Esophagus mucosa (tissue), 1 donor: ENCODE results near the gene SERPINA10. TPM values are rescaled to one million over a fixed set of nuclear protein-coding genes. Genes with fewer than 3 reads are reported as not detected.
"Not testable (repeated sequence)": the region's sequence is repeated elsewhere in the genome, so short reads cannot be mapped to it uniquely, and the experiment has no call there.

ENCODE experiments used
- ATAC-seq: fragments of 200-7000 bp; cut with Tn5 transposase; one replicate; pipeline ENCODE4 v1.9.1; 2020
- total RNA-seq: library from RNA; stranded (reverse); gene quantifications from one replicate; pipeline ENCODE4 v1.2.4, GENCODE V29; 2023
- donor health status: DM: yes; HTN: yes; CAD: no.

Gene SERPINA10
- total RNA-seq, 1 donor from 2014 or later = not detected

- peak; percentile 23 for ATAC-seq
Observed at GRCh38 chr14:94313991-94314655, 21.1 kb upstream of the SERPINA10 start.

GRCh38 chr14:94312481-94313246 lies 19.6 kb upstream of the SERPINA10 start:
- ATAC-seq = peak; percentile 56

- ATAC-seq = no peak
Observed at GRCh38 chr14:94310248-94310647, 17.2 kb upstream of the SERPINA10 start.

- ATAC-seq = no peak
Observed at GRCh38 chr14:94309721-94310120, 16.7 kb upstream of the SERPINA10 start.

- ATAC-seq = no peak
Observed at GRCh38 chr14:94307410-94307992, 14.4 kb upstream of the SERPINA10 start.

GRCh38 chr14:94306047-94306978 lies 13.2 kb upstream of the SERPINA10 start:
- no peak for ATAC-seq

- no peak for ATAC-seq
Observed at GRCh38 chr14:94305620-94306019, 12.6 kb upstream of the SERPINA10 start.

GRCh38 chr14:94304243-94304642 lies 11.2 kb upstream of the SERPINA10 start:
- ATAC-seq = no peak

- no peak for ATAC-seq
Observed at GRCh38 chr14:94303111-94303510, 10.0 kb upstream of the SERPINA10 start.

GRCh38 chr14:94298130-94298529 lies 5.1 kb upstream of the SERPINA10 start:
- no peak for ATAC-seq

- ATAC-seq = not testable (repeated sequence)
Observed at GRCh38 chr14:94296181-94296545, 3.1 kb upstream of the SERPINA10 start.

- ATAC-seq = no peak
Observed at GRCh38 chr14:94295360-94296180, 2.5 kb upstream of the SERPINA10 start.

- no peak for ATAC-seq
Observed at GRCh38 chr14:94293578-94293924, 483 bp upstream of the SERPINA10 start.

GRCh38 chr14:94292526-94292871 lies 569 bp downstream of the SERPINA10 start:
- no peak for ATAC-seq

GRCh38 chr14:94291906-94292525 lies 1.1 kb downstream of the SERPINA10 start:
- no peak for ATAC-seq

- no peak for ATAC-seq
Observed at GRCh38 chr14:94291159-94291905, 1.7 kb downstream of the SERPINA10 start.

GRCh38 chr14:94290197-94290596 lies 2.9 kb downstream of the SERPINA10 start:
- ATAC-seq = no peak

GRCh38 chr14:94288610-94289465 lies 4.2 kb downstream of the SERPINA10 start:
- ATAC-seq = no peak

GRCh38 chr14:94285158-94285557 lies 7.9 kb downstream of the SERPINA10 start:
- no peak for ATAC-seq

- no peak for ATAC-seq
Observed at GRCh38 chr14:94284221-94284620, 8.8 kb downstream of the SERPINA10 start.
